Motor neuron (in vitro differentiated cells): Measurements from ENCODE around the gene TTLL13. TPM values are rescaled to one million over a fixed set of nuclear protein-coding genes. Genes with fewer than 3 reads are reported as not detected.

ENCODE experiments used
- ATAC-seq, 8 experiments: fragments of 200-7000 bp; cut with Tn5 transposase; replicated peaks in 6 of 8; 2 replicates each; pipeline ENCODE4 v1.8.0; 2021; ENCODE audit warnings: mild to moderate bottlenecking in 8 of 8, moderate library complexity in 8 of 8
- H3K27ac ChIP-seq, 2 donors: fragments of 250-450 bp; sonication (Bioruptor Pico); 2 replicates each; pipeline ENCODE4 v1.9.0; 2021; ENCODE audit warnings: antibody characterized with exemption in 2 of 2, mild to moderate bottlenecking in 2 of 2, moderate library complexity in 1 of 2
- H3K4me1 ChIP-seq, 2 donors: fragments of 250-450 bp; sonication (Bioruptor Pico); replicated peaks in 1 of 2; 2 replicates each; pipeline ENCODE4 v1.6.1; 2021; ENCODE audit warnings: antibody characterized with exemption in 2 of 2, mild to moderate bottlenecking in 2 of 2, moderate library complexity in 1 of 2
- H3K4me3 ChIP-seq, 5 donors: fragments of 250-450 bp; sonication (Bioruptor Pico); 2 replicates each; pipeline ENCODE4 v1.9.0; 2021; ENCODE audit warnings: antibody characterized with exemption in 5 of 5, mild to moderate bottlenecking in 5 of 5, moderate library complexity in 4 of 5
- WGBS, 10 experiments: fragments of 450-650 bp; shearing (Covaris generic); methylation state at CpG; one replicate each; pipeline ENCODE4 v1.0.0; 2022; 5-methylcytosine and 5-hydroxymethylcytosine counted together
- in situ Hi-C, 9 experiments: fragments of 400-800 bp; cut with MboI; loops; one replicate each; pipeline ENCODE4 v1.15.0; 2021; ENCODE audit warnings: low sequenced_read_pairs in 9 of 9, low pct_unique_long_range_greater_than_20kb in 2 of 9; ENCODE audit not compliant: unreplicated experiment in 9 of 9
- total RNA-seq, 8 experiments: library from RNA; unstranded; fragments of 300-600 nt; gene quantifications; 2 replicates each; pipeline versions ENCODE4 v1.2.3 to v1.2.4, GENCODE V29; 2022

The TTLL13 gene
- total RNA-seq, 8 experiments from 2014 or later, result 0.16 to 1.5 (median 0.50) TPM; not detected in 1

DNA sequence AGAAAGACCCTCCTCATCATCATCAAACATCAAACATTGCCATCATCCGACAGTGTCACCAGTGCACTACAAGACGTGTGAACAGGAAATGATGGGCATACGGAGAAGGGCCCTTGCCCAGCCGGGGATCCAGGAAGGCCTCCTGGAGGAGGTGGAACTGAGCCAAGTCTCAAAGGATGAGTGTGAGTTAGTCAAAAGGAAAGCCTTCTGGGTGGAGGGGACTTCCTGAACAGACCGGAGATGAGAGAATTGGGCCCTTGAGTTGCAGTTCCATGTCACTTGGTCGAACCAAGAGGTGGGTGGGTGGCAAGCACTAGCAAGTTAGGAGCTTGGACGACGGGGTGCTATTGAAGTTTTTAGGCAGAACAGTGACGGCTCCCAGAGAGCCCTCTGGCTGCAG lies 39.8 kb upstream of the TTLL13 start:
- Histone ChIP-seq H3K27ac (no peak overlapping the region), H3K4me1 (peaks cover 0 to 5% of the 10 kb centered on the region in 2 donors), H3K4me3 (no peak overlapping the region)
- ATAC-seq, result no peak
- 69 to 100% (median 84%) methylated on average over 1 to 7 of the region's 9 CpGs; no CpG with 5 or more reads in 4 of the 10 experiments for WGBS, 10 experiments
- in situ Hi-C loops, result no loop called here

GRCh38 chr15:90210593-90210992 lies 38.8 kb upstream of the TTLL13 start:
- Histone ChIP-seq H3K27ac (no peak overlapping the region), H3K4me3 (no peak overlapping the region), H3K4me1 (peaks cover 0 to 5% of the 10 kb centered on the region in 2 donors)
- no peak for ATAC-seq
- in situ Hi-C loops, result no loop called here
- WGBS, 10 experiments, result 60 to 100% (median 90%) methylated on average over 1 to 7 of the region's 8 CpGs; no CpG with 5 or more reads in 2 of the 10 experiments

- peak overlapping the region in 1 of 2 donors; percentile 63 for H3K27ac ChIP-seq
- no peak overlapping the region for H3K4me3 ChIP-seq
- in situ Hi-C loops, result no loop called here
- WGBS, 10 experiments, result 52 to 100% (median 96%) methylated on average over 1 to 7 of the region's 9 CpGs; no CpG with 5 or more reads in 3 of the 10 experiments
- no peak for ATAC-seq
- peaks cover 0 to 5% of the 10 kb centered on the region in 2 donors for H3K4me1 ChIP-seq
Measured at GRCh38 chr15:90211009-90211408, 38.3 kb upstream of the TTLL13 start.

DNA sequence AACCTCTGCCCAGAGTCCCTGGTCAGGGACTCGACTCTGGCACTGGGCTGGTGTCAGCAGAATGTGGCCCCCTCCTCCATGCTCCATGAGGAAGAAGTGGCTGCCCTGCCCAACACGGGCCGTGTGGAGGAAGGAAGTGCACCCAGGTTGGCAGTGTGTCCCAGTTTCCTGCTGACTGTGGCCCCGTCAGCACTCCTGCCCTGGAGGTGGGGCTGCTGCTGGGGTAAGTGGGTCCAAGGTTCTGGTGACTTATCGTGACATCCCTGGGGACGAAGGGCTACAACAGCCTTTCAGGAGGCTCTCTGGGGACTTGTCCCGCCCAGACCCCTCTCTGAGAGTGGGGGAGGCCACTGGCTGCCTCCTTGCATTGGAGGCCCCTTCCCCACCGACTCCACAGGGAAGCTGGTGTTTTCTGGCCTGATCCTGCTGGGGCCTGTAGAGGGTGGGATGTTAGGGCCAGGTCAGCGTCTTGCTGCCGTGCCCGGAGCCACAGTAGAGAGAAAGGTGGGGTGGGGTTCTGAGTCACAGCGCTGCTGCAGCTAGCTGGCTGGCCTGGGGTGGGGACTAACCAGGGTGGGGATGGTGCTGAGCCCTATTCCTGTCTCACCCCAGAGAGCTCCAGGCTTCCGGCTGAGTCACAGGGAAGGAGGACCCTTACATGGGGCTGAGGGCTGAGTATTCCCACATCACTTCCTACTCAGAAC lies 37.8 kb upstream of the TTLL13 start:
- no peak overlapping the region for H3K4me3 ChIP-seq
- peaks cover 0 to 5% of the 10 kb centered on the region in 2 donors for H3K4me1 ChIP-seq
- in situ Hi-C loops, result no loop called here
- peak overlapping the region in 1 of 2 donors; percentile 63 for H3K27ac ChIP-seq
- 47 to 100% (median 77%) methylated on average over 1 to 9 of the region's 13 CpGs; no CpG with 5 or more reads in 4 of the 10 experiments for WGBS, 10 experiments
- ATAC-seq, result peak; percentile 91 to 98 (median 96)

GRCh38 chr15:90212221-90213098 lies 36.9 kb upstream of the TTLL13 start:
- ATAC-seq, result peak in 2 of 8 experiments; percentile 29 to 42
- Histone ChIP-seq H3K4me1 (peaks cover 0 to 5% of the 10 kb centered on the region in 2 donors), H3K4me3 (no peak overlapping the region), H3K27ac (no peak overlapping the region)
- in situ Hi-C loops, result no loop called here
- WGBS, 10 experiments, result 60 to 100% (median 80%) methylated on average over 1 to 9 of the region's 35 CpGs; no CpG with 5 or more reads in 3 of the 10 experiments

DNA sequence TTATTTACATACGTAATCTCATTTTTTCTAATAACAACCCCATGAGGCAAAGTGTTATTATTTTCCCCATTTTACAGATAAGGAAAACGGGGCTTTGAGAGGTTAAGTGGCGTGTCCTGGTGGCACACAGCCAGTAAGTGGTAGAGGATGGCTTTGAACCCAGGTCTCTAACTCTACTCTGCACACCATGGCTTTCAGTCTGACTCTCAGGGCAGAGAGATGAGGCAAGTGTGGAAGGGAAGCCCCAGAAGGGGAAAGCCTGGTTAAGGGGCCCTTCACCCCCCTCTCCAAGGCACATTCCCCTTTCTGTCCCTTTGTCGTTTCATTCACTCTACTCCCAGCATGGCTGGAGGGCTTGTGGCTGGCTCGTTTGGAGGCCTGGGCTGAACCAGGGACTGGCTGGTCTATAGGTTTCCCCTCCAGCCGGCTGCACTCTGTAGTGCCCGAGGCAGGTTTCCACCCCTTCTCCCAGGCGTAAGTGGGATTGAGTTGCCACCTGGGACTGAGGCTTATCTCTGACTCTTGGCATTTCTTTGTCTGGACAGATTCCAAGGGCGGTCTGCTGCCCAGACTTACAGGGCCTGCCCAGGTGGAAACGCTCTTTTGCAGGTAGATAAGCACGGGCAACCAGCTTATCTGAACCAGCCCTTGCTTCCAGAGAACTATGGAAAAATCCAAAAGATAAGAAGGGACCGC lies 36.1 kb upstream of the TTLL13 start:
- no peak for ATAC-seq
- H3K4me3 ChIP-seq, result no peak overlapping the region
- peaks cover 0 to 5% of the 10 kb centered on the region in 2 donors for H3K4me1 ChIP-seq
- 50 to 96% (median 91%) methylated on average over 3 to 8 of the region's 12 CpGs; no CpG with 5 or more reads in 4 of the 10 experiments for WGBS, 10 experiments
- H3K27ac ChIP-seq, result no peak overlapping the region
- in situ Hi-C loops, result no loop called here

- Histone ChIP-seq H3K4me1 (peaks cover 0 to 5% of the 10 kb centered on the region in 2 donors), H3K4me3 (no peak overlapping the region), H3K27ac (no peak overlapping the region)
- WGBS, 10 experiments, result 80 to 100% (median 94%) methylated on average over 1 to 6 of the region's 11 CpGs; no CpG with 5 or more reads in 4 of the 10 experiments
- no peak for ATAC-seq
- in situ Hi-C loops, result no loop called here
Measured at GRCh38 chr15:90213818-90214204, 35.5 kb upstream of the TTLL13 start.

DNA sequence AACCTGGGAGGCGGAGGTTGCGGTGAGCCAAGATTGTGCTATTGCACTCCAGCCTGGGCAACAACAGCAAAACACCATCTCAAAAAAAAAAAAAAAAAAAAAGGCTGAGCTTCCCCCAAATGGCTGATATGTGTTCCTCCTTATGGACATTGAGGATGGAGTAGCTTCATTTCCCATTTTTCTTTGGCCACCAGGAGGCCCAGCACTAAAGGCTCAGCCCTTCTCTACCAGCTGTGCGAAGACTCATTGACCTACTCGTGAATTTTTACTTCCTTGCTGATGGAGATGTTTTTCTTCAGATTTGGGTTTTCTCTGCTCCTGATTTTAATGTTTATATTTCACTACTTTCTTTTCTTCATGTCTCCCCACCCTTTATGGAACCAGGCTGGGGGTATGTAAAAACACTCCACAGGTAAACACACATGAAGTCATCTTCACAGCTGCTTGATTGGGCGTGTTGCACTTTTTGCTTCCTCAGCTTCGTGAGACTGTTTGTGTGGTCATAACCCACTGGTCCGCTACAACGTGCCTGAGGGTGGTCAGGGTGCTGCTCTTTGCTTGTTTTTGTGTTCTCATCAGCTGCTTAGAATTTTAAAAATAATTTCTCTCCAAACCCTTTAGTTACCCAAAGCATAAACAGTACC lies 34.7 kb upstream of the TTLL13 start:
- peak in 2 of 8 experiments; percentile 9 to 58 for ATAC-seq
- 54 to 100% (median 82%) methylated on average over 2 to 7 of the region's 8 CpGs; no CpG with 5 or more reads in 3 of the 10 experiments for WGBS, 10 experiments
- Histone ChIP-seq H3K4me1 (peaks cover 0 to 5% of the 10 kb centered on the region in 2 donors), H3K4me3 (no peak overlapping the region), H3K27ac (no peak overlapping the region)
- in situ Hi-C loops, result no loop called here

- 67 to 89% (median 77%) methylated on average over 1 to 7 of the region's 9 CpGs; no CpG with 5 or more reads in 6 of the 10 experiments for WGBS, 10 experiments
- no peaks in the 10 kb centered on the region for H3K4me1 ChIP-seq
- ATAC-seq, result no peak
- in situ Hi-C loops, result no loop called here
- no peak overlapping the region for H3K4me3 ChIP-seq
- H3K27ac ChIP-seq, result no peak overlapping the region
Measured at GRCh38 chr15:90217671-90218394, 31.5 kb upstream of the TTLL13 start.

DNA sequence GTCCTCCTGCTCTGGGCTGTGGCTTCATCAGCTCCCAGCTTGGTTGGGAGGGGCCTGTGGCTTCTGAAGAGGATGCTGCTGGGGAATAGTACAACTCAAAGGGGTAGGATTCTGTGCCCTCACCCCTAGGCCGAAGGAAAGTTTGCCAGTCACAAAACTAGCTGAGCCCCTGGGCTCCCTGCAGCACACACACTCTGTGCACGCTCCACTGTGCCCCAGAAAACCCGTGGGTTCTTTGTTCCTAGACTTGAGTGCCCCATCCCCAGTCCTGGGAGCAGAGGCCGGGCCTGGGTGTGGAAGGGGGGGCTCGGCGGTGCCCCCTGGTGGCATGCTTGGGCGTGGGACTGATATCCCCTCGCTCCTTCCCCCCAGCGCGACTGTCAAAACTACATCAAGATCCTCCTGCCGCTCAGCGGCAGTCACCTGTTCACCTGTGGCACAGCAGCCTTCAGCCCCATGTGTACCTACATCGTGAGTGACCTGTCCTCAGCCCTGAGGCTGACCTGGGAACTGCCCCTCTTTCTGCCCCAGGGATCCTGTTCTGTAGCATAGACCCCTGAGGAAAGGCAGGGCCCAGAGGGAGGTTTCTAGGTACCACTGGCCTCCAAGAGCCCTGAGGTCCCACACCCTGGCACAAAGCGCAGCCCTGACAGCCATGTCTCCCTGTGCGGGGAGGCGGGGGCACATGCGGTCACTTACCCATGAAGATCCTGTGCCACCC lies 29.8 kb upstream of the TTLL13 start:
- Histone ChIP-seq H3K4me1 (no peaks in the 10 kb centered on the region), H3K4me3 (no peak overlapping the region), H3K27ac (no peak overlapping the region)
- ATAC-seq, result peak; percentile 22 to 84 (median 62)
- 33 to 96% (median 79%) methylated on average over 1 to 6 of the region's 17 CpGs; no CpG with 5 or more reads in 4 of the 10 experiments for WGBS, 10 experiments
- in situ Hi-C loops, result loop anchor here in 1 of 9 experiments (10.0 kb wide), 1 partner anchor 55 kb away; no protein-coding TSS in a partner anchor

DNA sequence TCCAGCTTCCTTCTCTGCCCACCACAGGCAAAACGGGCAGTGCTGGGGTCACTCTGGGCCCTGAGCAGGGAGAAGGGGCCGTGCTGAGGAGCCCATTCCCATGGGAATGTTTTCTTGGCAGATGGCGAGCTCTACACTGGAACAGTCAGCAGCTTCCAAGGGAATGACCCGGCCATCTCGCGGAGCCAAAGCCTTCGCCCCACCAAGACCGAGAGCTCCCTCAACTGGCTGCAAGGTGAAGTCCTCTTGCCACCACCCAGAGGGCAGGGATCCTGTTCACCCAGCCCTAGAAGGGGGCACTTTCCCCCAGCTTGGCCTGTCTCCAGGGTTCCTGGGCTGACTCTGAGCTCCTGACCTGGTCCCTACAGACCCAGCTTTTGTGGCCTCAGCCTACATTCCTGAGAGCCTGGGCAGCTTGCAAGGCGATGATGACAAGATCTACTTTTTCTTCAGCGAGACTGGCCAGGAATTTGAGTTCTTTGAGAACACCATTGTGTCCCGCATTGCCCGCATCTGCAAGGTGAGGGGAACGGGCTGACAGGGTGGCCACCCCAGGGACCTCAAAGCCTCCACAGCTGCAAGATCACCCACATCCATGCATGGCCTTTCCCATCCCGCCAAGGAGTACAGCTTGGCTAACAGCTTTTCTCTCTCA lies 28.0 kb upstream of the TTLL13 start:
- H3K4me3 ChIP-seq, result no peak overlapping the region
- in situ Hi-C loops, result loop anchor here in 1 of 9 experiments (10.0 kb wide), 1 partner anchor 57 kb away; no protein-coding TSS in a partner anchor
- H3K4me1 ChIP-seq, result no peaks in the 10 kb centered on the region
- no peak overlapping the region for H3K27ac ChIP-seq
- peak; percentile 70 to 92 (median 80) for ATAC-seq
- WGBS, 10 experiments, result 20 to 100% (median 71%) methylated on average over 2 to 11 of the region's 14 CpGs; no CpG with 5 or more reads in 2 of the 10 experiments
